Measurements from ENCODE around the gene MRPL50. TPM values are rescaled to one million over a fixed set of nuclear protein-coding genes. Genes with fewer than 3 reads are reported as not detected.

Gene MRPL50
- total and polyA plus RNA-seq, 9 of the 15 experiments (the other 6 are each of a cell fraction or from before 2014, with no cell fraction given): 17.5 to 107 (median 37.4) TPM

DNA sequence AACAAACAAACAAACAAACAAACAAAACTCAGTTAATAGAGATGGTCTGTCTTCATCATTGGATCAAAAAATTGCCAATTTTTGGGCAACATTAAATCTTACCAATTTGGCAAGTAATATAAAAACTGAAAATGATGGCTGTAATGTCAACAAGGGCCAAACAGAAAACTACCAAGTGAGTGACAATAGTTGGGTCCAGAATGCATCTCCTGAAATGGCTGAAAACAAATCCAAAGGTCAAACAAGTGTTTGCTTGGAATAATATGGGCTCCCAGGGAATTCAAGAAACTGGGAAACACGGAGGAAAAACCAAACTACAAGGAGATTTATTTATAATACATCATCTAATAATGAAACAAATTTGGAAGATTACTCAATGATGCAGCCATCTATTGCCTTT lies 38.7 kb downstream of the MRPL50 start:
- Histone ChIP-seq H3K4me2 (ENCODE audit: insufficient read depth, low read length) (no peak overlapping the region), H3K4me1 (replicated peaks in 1 of 2; ENCODE audit: control insufficient read depth in 2 of 2, insufficient read depth in 2 of 2, low read length in 2 of 2) (peaks cover 11 to 21% of the 10 kb centered on the region in 2 experiments; a peak in 3 of 5 replicates), H3K36me3 (ENCODE audit: control insufficient read depth, insufficient read depth, low read length) (no peaks in the 10 kb centered on the region), H3K27ac (ENCODE audit: extremely low read depth, low read depth, low read length) (no peak overlapping the region), H3K9me1 (ENCODE audit: control insufficient read depth, insufficient read depth, low read length) (no peaks in the 10 kb centered on the region), H4K20me1 (replicated peaks; ENCODE audit: control insufficient read depth, insufficient read depth, low read length) (no peaks in the 10 kb centered on the region), H2AFZ (ENCODE audit: low read depth, low read length) (no peak overlapping the region), H3K9me3 (replicated peaks; ENCODE audit: control insufficient read depth, insufficient read depth, low read depth, low read length) (no peaks in the 10 kb centered on the region; the same call in 1 of the 2 replicates), H3K4me3 (no peak overlapping the region), H3K27me3 (ENCODE audit: control insufficient read depth in 2 of 2, insufficient read depth in 2 of 2, low read length in 2 of 2) (no peaks in the 10 kb centered on the region), H3K79me2 (ENCODE audit: control insufficient read depth, insufficient read depth, low read length) (no peaks in the 10 kb centered on the region), H3K9ac (ENCODE audit: insufficient read depth in 1 of 2, low read depth in 2 of 2, low read length in 2 of 2) (no peak overlapping the region)
- no TSS peak for BruUV-seq (replicated peaks)
- CTCF ChIA-PET (ENCODE audit: low intra/inter-chr PET ratio): no interaction called here
- FAIRE-seq: no peak
- WGBS (ENCODE audit: insufficient coverage, low coverage, missing lambda C conversion rate): 33% methylated on average over 1 of the region's 1 CpG
- no peak for DNase-seq (ENCODE audit: extremely low read depth in 1 of 4, low spot score in 3 of 4)
- POLR2A ChIA-PET: no interaction called here
- ATAC-seq: no peak
- TF ChIP-seq SAFB (IDR thresholded peaks at IDR 0.05; ENCODE audit: borderline replicate concordance, low read depth, low read length) (no peak), BCL6 (CRISPR knock-in tag; IDR thresholded peaks at IDR 0.05) (no peak), PCBP1 (IDR thresholded peaks at IDR 0.05; ENCODE audit: low read depth, low read length, poor library complexity, severe bottlenecking) (no peak), SMARCA4 (IDR thresholded peaks at IDR 0.05) (no peak), ZNF324 (CRISPR knock-in tag; IDR thresholded peaks at IDR 0.05) (no peak), CBX8 (IDR thresholded peaks at IDR 0.05; ENCODE audit: borderline replicate concordance, extremely low read depth, low read depth, low read length, poor library complexity, severe bottlenecking) (no peak)
- TF ChIP-seq, protein P1, sequence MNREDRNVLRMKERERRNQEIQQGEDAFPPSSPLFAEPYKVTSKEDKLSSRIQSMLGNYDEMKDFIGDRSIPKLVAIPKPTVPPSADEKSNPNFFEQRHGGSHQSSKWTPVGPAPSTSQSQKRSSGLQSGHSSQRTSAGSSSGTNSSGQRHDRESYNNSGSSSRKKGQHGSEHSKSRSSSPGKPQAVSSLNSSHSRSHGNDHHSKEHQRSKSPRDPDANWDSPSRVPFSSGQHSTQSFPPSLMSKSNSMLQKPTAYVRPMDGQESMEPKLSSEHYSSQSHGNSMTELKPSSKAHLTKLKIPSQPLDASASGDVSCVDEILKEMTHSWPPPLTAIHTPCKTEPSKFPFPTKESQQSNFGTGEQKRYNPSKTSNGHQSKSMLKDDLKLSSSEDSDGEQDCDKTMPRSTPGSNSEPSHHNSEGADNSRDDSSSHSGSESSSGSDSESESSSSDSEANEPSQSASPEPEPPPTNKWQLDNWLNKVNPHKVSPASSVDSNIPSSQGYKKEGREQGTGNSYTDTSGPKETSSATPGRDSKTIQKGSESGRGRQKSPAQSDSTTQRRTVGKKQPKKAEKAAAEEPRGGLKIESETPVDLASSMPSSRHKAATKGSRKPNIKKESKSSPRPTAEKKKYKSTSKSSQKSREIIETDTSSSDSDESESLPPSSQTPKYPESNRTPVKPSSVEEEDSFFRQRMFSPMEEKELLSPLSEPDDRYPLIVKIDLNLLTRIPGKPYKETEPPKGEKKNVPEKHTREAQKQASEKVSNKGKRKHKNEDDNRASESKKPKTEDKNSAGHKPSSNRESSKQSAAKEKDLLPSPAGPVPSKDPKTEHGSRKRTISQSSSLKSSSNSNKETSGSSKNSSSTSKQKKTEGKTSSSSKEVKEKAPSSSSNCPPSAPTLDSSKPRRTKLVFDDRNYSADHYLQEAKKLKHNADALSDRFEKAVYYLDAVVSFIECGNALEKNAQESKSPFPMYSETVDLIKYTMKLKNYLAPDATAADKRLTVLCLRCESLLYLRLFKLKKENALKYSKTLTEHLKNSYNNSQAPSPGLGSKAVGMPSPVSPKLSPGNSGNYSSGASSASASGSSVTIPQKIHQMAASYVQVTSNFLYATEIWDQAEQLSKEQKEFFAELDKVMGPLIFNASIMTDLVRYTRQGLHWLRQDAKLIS (CRISPR knock-in tag; IDR thresholded peaks at IDR 0.05): no peak
- intact Hi-C loops (cut with micrococcal nuclease): no loop called here
- in situ Hi-C loops (cut with MboI): no loop called here

Measured in K562 (cell line).